Activated T-cell treated with anti-CD3 and anti-CD28 coated beads for 24 hours (primary cell): ENCODE data around the gene KIF3A.

Experiments used
- DNase-seq: peaks from one replicate; pipeline ENCODE4 v3.0.0-alpha.2; 2020; ENCODE audit warnings: low read depth

The KIF3A gene

GRCh38 chr5:132662925-132663770 lies 74.2 kb downstream of the KIF3A start:
- peak; percentile 30 for DNase-seq

- no peak for DNase-seq
Measured at GRCh38 chr5:132662004-132662401, 75.3 kb downstream of the KIF3A start.

- no peak for DNase-seq
Measured at GRCh38 chr5:132661231-132662003, 75.9 kb downstream of the KIF3A start.

GRCh38 chr5:132659598-132660493 lies 77.5 kb downstream of the KIF3A start:
- no peak for DNase-seq

- no peak for DNase-seq
Measured at GRCh38 chr5:132658381-132659302, 78.7 kb downstream of the KIF3A start.

- no peak for DNase-seq
Measured at GRCh38 chr5:132657676-132658380, 79.5 kb downstream of the KIF3A start, which contains the start of gene IL13. Gene IL13, plus strand, starts transcription at chr5:132658173. Its CDS starts 14 bp downstream, at chr5:132658187.

- DNase-seq = no peak
Measured at GRCh38 chr5:132656774-132657355, 80.5 kb downstream of the KIF3A start.

GRCh38 chr5:132655821-132656773 lies 81.2 kb downstream of the KIF3A start:
- DNase-seq = peak; percentile 33

GRCh38 chr5:132653716-132654115 lies 83.6 kb downstream of the KIF3A start:
- DNase-seq = no peak

- no peak for DNase-seq
Measured at GRCh38 chr5:132651838-132652469, 85.4 kb downstream of the KIF3A start.

- DNase-seq = no peak
Measured at GRCh38 chr5:132648355-132648754, 89.0 kb downstream of the KIF3A start.

GRCh38 chr5:132647473-132647872 lies 89.9 kb downstream of the KIF3A start:
- no peak for DNase-seq

- DNase-seq = no peak
Measured at GRCh38 chr5:132646583-132647266, 90.6 kb downstream of the KIF3A start.

GRCh38 chr5:132644177-132644576 lies 93.2 kb downstream of the KIF3A start:
- DNase-seq = no peak
